Tibial artery (tissue), 4 donors: ENCODE measurements around the gene ERGIC2.
"Not testable (repeated sequence)": the region's sequence is repeated elsewhere in the genome, so short reads cannot be mapped to it uniquely, and the experiment has no call there.

Experiments
- DNase-seq, 2 donors: peaks; one replicate each; pipeline ENCODE4 v3.0.0-alpha.2; 2019
- H3K27ac ChIP-seq, 2 donors: fragments of 200-600 bp; sonication (generic) in 1 of 2; 1 replicate in 1 of 2; 2 replicates in 1 of 2; pipeline ENCODE4 v1.5.1; 2018 to 2019; ENCODE audit warnings: mild to moderate bottlenecking in 1 of 2
- H3K27me3 ChIP-seq, 2 donors: fragments of 200-600 bp; sonication (generic) in 1 of 2; one replicate each; pipeline versions ENCODE4 v1.5.1 to v1.6.0; 2016 to 2019
- H3K36me3 ChIP-seq, 3 donors: fragments of 200-600 bp; sonication (generic) in 2 of 3; one replicate each; pipeline ENCODE4 v1.5.1; 2016 to 2019; ENCODE audit warnings: mild to moderate bottlenecking in 2 of 3
- H3K4me1 ChIP-seq, 4 donors: fragments of 200-600 bp; sonication (generic) in 2 of 4; 1 replicate in 3 of 4; 2 replicates in 1 of 4; pipeline ENCODE4 v1.5.1; 2016 to 2019
- H3K4me3 ChIP-seq, 2 donors: fragments of 200-600 bp; sonication (generic) in 1 of 2; 1 replicate in 1 of 2; 2 replicates in 1 of 2; pipeline ENCODE4 v1.5.1; 2018 to 2019; ENCODE audit warnings: mild to moderate bottlenecking in 2 of 2
- H3K9me3 ChIP-seq, 3 donors: fragments of 200-600 bp; sonication (generic) in 1 of 3; one replicate each; pipeline ENCODE4 v1.5.1; 2016 to 2019
- CTCF ChIP-seq, 2 experiments: fragments of 200-600 bp in 1 of 2; fragments of 450-650 bp in 1 of 2; IDR thresholded peaks; one replicate each; pipeline ENCODE4 v1.5.1; 2017 to 2019; ENCODE audit warnings: antibody characterized with exemption in 2 of 2, mild to moderate bottlenecking in 1 of 2, moderate library complexity in 1 of 2
- intact Hi-C: fragments of 100-400 bp; cut with DNase I; formaldehyde crosslinking; loops from one replicate; pipeline ENCODE4 v1.15.0; 2023; ENCODE audit warnings: low total_unique reads

Gene ERGIC2

GRCh38 chr12:29389295-29389919 lies 8.4 kb upstream of the ERGIC2 start:
- H3K27ac ChIP-seq, result no peak overlapping the region

GRCh38 chr12:29386084-29386680 lies 5.2 kb upstream of the ERGIC2 start:
- H3K27ac ChIP-seq, H3K27me3 ChIP-seq, H3K9me3 ChIP-seq, H3K4me3 ChIP-seq, H3K36me3 ChIP-seq, H3K4me1 ChIP-seq, intact Hi-C loops, DNase-seq: not testable (repeated sequence)

More at GRCh38 chr12:29389295-29389919, 8.4 kb upstream of the ERGIC2 start:
- Histone ChIP-seq H3K27me3 (no peaks in the 10 kb centered on the region), H3K4me3 (peak overlapping the region in 1 of 2 donors; percentile 12), H3K4me1 (no peaks in the 10 kb centered on the region), H3K36me3 (no peaks in the 10 kb centered on the region), H3K9me3 (no peaks in the 10 kb centered on the region)
- intact Hi-C loops, result no loop called here
- no peak for DNase-seq
- no peak for TF ChIP-seq CTCF (IDR thresholded peaks at IDR 0.05)

- H3K27me3 ChIP-seq, H3K9me3 ChIP-seq, intact Hi-C loops, H3K4me3 ChIP-seq, H3K4me1 ChIP-seq, H3K27ac ChIP-seq, H3K36me3 ChIP-seq, DNase-seq: not testable (repeated sequence)
These were observed 4.2 kb upstream of the ERGIC2 start for GRCh38 chr12:29385194-29385593.

GRCh38 chr12:29382251-29382650 lies 1.3 kb upstream of the ERGIC2 start:
- Histone ChIP-seq H3K27me3 (no peaks in the 10 kb centered on the region), H3K36me3 (no peaks in the 10 kb centered on the region), H3K27ac (no peak overlapping the region), H3K4me3 (no peak overlapping the region), H3K4me1 (peaks cover 0 to 12% (median 6%) of the 10 kb centered on the region in 4 donors), H3K9me3 (no peaks in the 10 kb centered on the region)
- intact Hi-C loops, result loop anchor here (5.0 kb wide), 1 partner anchor 1315 kb away; the partner anchor contains the start of gene IPO8
- DNase-seq, result no peak
- TF ChIP-seq CTCF (IDR thresholded peaks at IDR 0.05), result no peak

- no peak overlapping the region for H3K4me3 ChIP-seq
- intact Hi-C loops, result no loop called here
- no peaks in the 10 kb centered on the region for H3K9me3 ChIP-seq
- peaks cover 0 to 12% (median 6%) of the 10 kb centered on the region in 4 donors for H3K4me1 ChIP-seq
- H3K27me3 ChIP-seq, result no peaks in the 10 kb centered on the region
- TF ChIP-seq CTCF (IDR thresholded peaks at IDR 0.05), result no peak
- no peak for DNase-seq
- H3K36me3 ChIP-seq, result peaks cover 0 to 4% (median 4%) of the 10 kb centered on the region in 3 donors
- H3K27ac ChIP-seq, result no peak overlapping the region
These were observed 4.9 kb downstream of the ERGIC2 start for GRCh38 chr12:29376118-29376517.

GRCh38 chr12:29374913-29375312 lies 6.1 kb downstream of the ERGIC2 start:
- H3K27ac ChIP-seq, result no peak overlapping the region
- TF ChIP-seq CTCF (IDR thresholded peaks at IDR 0.05), result no peak
- H3K27me3 ChIP-seq, result no peaks in the 10 kb centered on the region
- peaks cover 1 to 13% (median 6%) of the 10 kb centered on the region in 3 donors for H3K36me3 ChIP-seq
- no peaks in the 10 kb centered on the region for H3K9me3 ChIP-seq
- no peak for DNase-seq
- peaks cover 0 to 10% (median 4%) of the 10 kb centered on the region in 4 donors for H3K4me1 ChIP-seq
- intact Hi-C loops, result no loop called here
- H3K4me3 ChIP-seq, result no peak overlapping the region
